MM.1S (cell line): ENCODE measurements around the gene ACSL4.
"Not testable (repeated sequence)": the region's sequence is repeated elsewhere in the genome, so short reads cannot be mapped to it uniquely, and the experiment has no call there.

Experiments
- DNase-seq: peaks from one replicate; pipeline ENCODE4 v3.0.0-alpha.2; 2015
- H2AFZ ChIP-seq: fragments of 300-600 bp; sonication (generic); 2 replicates; pipeline ENCODE4 v1.6.0; 2016; ENCODE audit warnings: antibody characterized with exemption, low read length
- H3F3A ChIP-seq: fragments of 300-600 bp; sonication (generic); 2 replicates; pipeline ENCODE4 v1.6.1; 2016; ENCODE audit warnings: mild to moderate bottlenecking, antibody characterized with exemption, low read length, moderate library complexity, mixed read lengths; ENCODE audit not compliant: insufficient read depth
- H3K27ac ChIP-seq: fragments of 300-600 bp; sonication (generic); 2 replicates; pipeline ENCODE4 v1.5.1; 2016; ENCODE audit warnings: mild to moderate bottlenecking, low read length
- H3K27me3 ChIP-seq: fragments of 300-600 bp; sonication (generic); replicated peaks from 2 replicates; pipeline ENCODE4 v1.6.0; 2016; ENCODE audit warnings: low read length; ENCODE audit not compliant: insufficient read depth
- H3K36me3 ChIP-seq: fragments of 300-600 bp; sonication (generic); replicated peaks from 2 replicates; pipeline ENCODE4 v1.6.1; 2016; ENCODE audit warnings: mild to moderate bottlenecking, low read length, mixed read lengths; ENCODE audit not compliant: insufficient read depth
- H3K4me1 ChIP-seq: fragments of 300-600 bp; sonication (generic); 2 replicates; pipeline ENCODE4 v1.6.1; 2016; ENCODE audit warnings: low read length, mixed read lengths
- H3K4me2 ChIP-seq: fragments of 300-600 bp; sonication (generic); 2 replicates; pipeline ENCODE4 v1.6.0; 2016; ENCODE audit warnings: low read depth, low read length
- H3K4me3 ChIP-seq: fragments of 300-600 bp; sonication (generic); 2 replicates; pipeline ENCODE4 v1.5.1; 2016; ENCODE audit warnings: low read length, mixed read lengths
- H3K79me2 ChIP-seq: fragments of 300-600 bp; sonication (generic); 2 replicates; pipeline ENCODE4 v1.6.1; 2016; ENCODE audit warnings: mixed run types, low read length, mixed read lengths
- H3K9ac ChIP-seq: fragments of 300-600 bp; sonication (generic); 2 replicates; pipeline ENCODE4 v1.6.1; 2016; ENCODE audit warnings: low read length, mixed read lengths
- H3K9me2 ChIP-seq: fragments of 300-600 bp; sonication (generic); replicated peaks from 2 replicates; pipeline ENCODE4 v1.6.1; 2016; ENCODE audit warnings: mild to moderate bottlenecking, low read length, mixed read lengths; ENCODE audit not compliant: insufficient read depth
- H3K9me3 ChIP-seq: fragments of 300-600 bp; sonication (generic); replicated peaks from 2 replicates; pipeline ENCODE4 v1.6.1; 2016; ENCODE audit warnings: mild to moderate bottlenecking, low read length, mixed read lengths; ENCODE audit not compliant: insufficient read depth
- H4K20me1 ChIP-seq: fragments of 300-600 bp; sonication (generic); 2 replicates; pipeline ENCODE4 v1.6.1; 2016; ENCODE audit warnings: mild to moderate bottlenecking, low read length, moderate library complexity, mixed read lengths; ENCODE audit not compliant: insufficient read depth
- CTCF ChIP-seq: fragments of 300-600 bp; sonication (generic); IDR thresholded peaks from 2 replicates; pipeline ENCODE4 v1.5.1; 2016; ENCODE audit warnings: antibody characterized with exemption, low read length, mixed read lengths
- EZH2 ChIP-seq: fragments of 300-600 bp; sonication (generic); optimal IDR thresholded peaks from 2 replicates; pipeline ENCODE3; 2017; ENCODE audit warnings: low read depth, mild to moderate bottlenecking, antibody characterized with exemption, low read length, mixed read lengths
- EZH2phosphoT487 ChIP-seq: fragments of 300-600 bp; sonication (generic); IDR thresholded peaks from 2 replicates; pipeline ENCODE4 v1.6.1; 2018; ENCODE audit warnings: antibody characterized with exemption, low read length

The ACSL4 gene

GRCh38 chrX:109667986-109668385 lies 65.1 kb downstream of the ACSL4 start:
- Histone ChIP-seq H3K36me3 (no peaks in the 10 kb centered on the region), H3K27ac (no peak overlapping the region)

GRCh38 chrX:109660435-109661143 lies 72.5 kb downstream of the ACSL4 start:
- no peaks in the 10 kb centered on the region for H3K27me3 ChIP-seq
- H3K9ac ChIP-seq = no peak overlapping the region
- H3K4me3 ChIP-seq = no peak overlapping the region
- H3K4me1 ChIP-seq = no peaks in the 10 kb centered on the region
- H3K4me2 ChIP-seq = no peak overlapping the region
- TF ChIP-seq EZH2phosphoT487 = no peak
- TF ChIP-seq CTCF = no peak
- no peak for TF ChIP-seq EZH2
- no peak overlapping the region for H3K27ac ChIP-seq
- DNase-seq = no peak
- H3K9me2 ChIP-seq = no peaks in the 10 kb centered on the region
- no peaks in the 10 kb centered on the region for H3K36me3 ChIP-seq
- no peaks in the 10 kb centered on the region for H3K79me2 ChIP-seq
- no peak overlapping the region for H2AFZ ChIP-seq
- H4K20me1 ChIP-seq = no peaks in the 10 kb centered on the region
- H3K9me3 ChIP-seq = no peaks in the 10 kb centered on the region
- no peaks in the 10 kb centered on the region for H3F3A ChIP-seq

More at GRCh38 chrX:109667986-109668385, 65.1 kb downstream of the ACSL4 start:
- H3K9ac ChIP-seq = no peak overlapping the region
- H3K4me2 ChIP-seq = no peak overlapping the region
- no peaks in the 10 kb centered on the region for H3K4me1 ChIP-seq
- H3K27me3 ChIP-seq = no peaks in the 10 kb centered on the region
- H3K4me3 ChIP-seq = no peak overlapping the region
- TF ChIP-seq EZH2 (no peak), EZH2phosphoT487 (no peak)
- no peaks in the 10 kb centered on the region for H3K79me2 ChIP-seq
- no peaks in the 10 kb centered on the region for H4K20me1 ChIP-seq
- H3F3A ChIP-seq = no peaks in the 10 kb centered on the region
- no peak overlapping the region for H2AFZ ChIP-seq
- H3K9me2 ChIP-seq = no peaks in the 10 kb centered on the region
- DNase-seq = no peak
- H3K9me3 ChIP-seq = no peaks in the 10 kb centered on the region

- H3K9me2 ChIP-seq = no peaks in the 10 kb centered on the region
- H3K9me3 ChIP-seq = no peaks in the 10 kb centered on the region
- H3K4me2 ChIP-seq = no peak overlapping the region
- H3K79me2 ChIP-seq = no peaks in the 10 kb centered on the region
- no peak overlapping the region for H3K27ac ChIP-seq
- no peaks in the 10 kb centered on the region for H3F3A ChIP-seq
- no peak for DNase-seq
- no peak for TF ChIP-seq EZH2phosphoT487
- no peak for TF ChIP-seq EZH2
- no peaks in the 10 kb centered on the region for H3K4me1 ChIP-seq
- no peaks in the 10 kb centered on the region for H4K20me1 ChIP-seq
- no peaks in the 10 kb centered on the region for H3K27me3 ChIP-seq
- H3K9ac ChIP-seq = no peak overlapping the region
- no peak overlapping the region for H3K4me3 ChIP-seq
- H2AFZ ChIP-seq = no peak overlapping the region
- H3K36me3 ChIP-seq = no peaks in the 10 kb centered on the region
Measured at GRCh38 chrX:109658391-109658790, 74.7 kb downstream of the ACSL4 start.

- H3K4me2 ChIP-seq, H4K20me1 ChIP-seq, H3K9me2 ChIP-seq, H3K9ac ChIP-seq, H3F3A ChIP-seq, H3K4me1 ChIP-seq, H3K9me3 ChIP-seq, H3K27ac ChIP-seq, H3K4me3 ChIP-seq, H3K36me3 ChIP-seq, H3K27me3 ChIP-seq, H2AFZ ChIP-seq, H3K79me2 ChIP-seq, DNase-seq: not testable (repeated sequence)
Measured at GRCh38 chrX:109657364-109657763, 75.7 kb downstream of the ACSL4 start.
